A549 (cell line): Measurements from ENCODE around the gene HUNK.

Source experiments
- CEBPB ChIP-seq, 2 experiments: fragments of >200 bp in 1 of 2; sonication (Bioruptor Twin) in 1 of 2; formaldehyde crosslinking in 1 of 2; IDR thresholded peaks; 2 replicates each; pipeline ENCODE4 v1.6.1; 2012 to 2016
- EP300 ChIP-seq, 2 experiments: fragments of >200 bp; sonication (Bioruptor Twin); formaldehyde crosslinking; IDR thresholded peaks; 2 replicates in 1 of 2; 3 replicates in 1 of 2; pipeline ENCODE4 v1.6.1; 2016 to 2017
- FOSB ChIP-seq: fragments of 250-450 bp; sonication (Bioruptor Pico); IDR thresholded peaks from 2 replicates; pipeline ENCODE4 v1.5.0; 2020; ENCODE audit warnings: mild to moderate bottlenecking, moderate library complexity
- FOSL2 ChIP-seq, 2 experiments: fragments of 450-650 bp in 1 of 2; fragments of >200 bp in 1 of 2; sonication (Bioruptor Twin) in 1 of 2; formaldehyde crosslinking; IDR thresholded peaks; 2 replicates each; pipeline versions ENCODE4 v1.5.0 to v1.6.1; 2016 to 2020; ENCODE audit warnings: mild to moderate bottlenecking in 1 of 2, moderate library complexity in 1 of 2
- JUN ChIP-seq, 2 experiments: fragments of >200 bp; sonication (Bioruptor Twin); formaldehyde crosslinking; IDR thresholded peaks; 2 replicates in 1 of 2; 3 replicates in 1 of 2; pipeline ENCODE4 v1.6.1; 2016 to 2017
- POLR2A ChIP-seq: IDR thresholded peaks from 2 replicates; pipeline ENCODE4 v1.6.1; 2012; ENCODE audit warnings: mild to moderate bottlenecking, low read length
- SREBF2 ChIP-seq: fragments of 450-650 bp; IDR thresholded peaks from 2 replicates; pipeline ENCODE4 v1.6.1; 2014; ENCODE audit warnings: mild to moderate bottlenecking, moderate library complexity
- TF ChIP-seq, protein P1 (sequence below): fragments of >200 bp; sonication (Bioruptor Twin); formaldehyde crosslinking; IDR thresholded peaks from 3 replicates; pipeline ENCODE4 v1.5.1; 2016
- TF ChIP-seq, protein P2 (sequence below): IDR thresholded peaks from 2 replicates; pipeline ENCODE4 v1.6.1; 2012; ENCODE audit warnings: low read depth, borderline replicate concordance
- TF ChIP-seq, protein P3 (sequence below): fragments of 200-600 bp; sonication (generic); IDR thresholded peaks from 2 replicates; pipeline ENCODE4 v1.6.1; 2016; ENCODE audit warnings: antibody characterized with exemption, mild to moderate bottlenecking, moderate library complexity

DNA sequence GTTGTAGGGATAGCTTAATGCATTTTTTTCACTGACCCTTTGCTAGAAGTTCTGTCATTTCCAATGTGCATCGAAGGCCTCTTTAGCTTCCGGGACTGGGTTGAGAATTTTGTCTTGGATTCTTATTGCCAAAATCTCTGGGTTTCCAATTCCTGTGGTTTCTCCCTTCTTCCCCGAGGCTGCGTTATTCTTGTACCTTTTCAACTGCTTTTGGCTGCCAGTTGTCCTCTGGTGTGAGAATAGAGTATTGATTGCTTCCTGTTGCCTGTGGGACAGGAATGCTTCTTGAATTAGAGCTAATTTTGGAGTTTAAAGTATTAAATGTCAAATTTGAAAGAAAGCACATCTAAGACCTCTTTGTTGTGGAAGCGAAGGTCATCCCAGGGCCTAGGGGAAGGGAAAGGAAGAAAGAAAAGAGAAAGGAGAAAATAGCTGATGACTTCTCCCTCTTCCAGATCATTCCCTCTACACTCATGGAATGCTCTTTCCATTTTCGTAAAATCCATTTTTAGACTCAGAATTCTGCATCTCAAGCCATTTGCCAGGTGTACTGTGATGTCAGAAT is 21.1 kb downstream of the HUNK start:
- no peak for TF ChIP-seq POLR2A
- TF ChIP-seq, protein P1, sequence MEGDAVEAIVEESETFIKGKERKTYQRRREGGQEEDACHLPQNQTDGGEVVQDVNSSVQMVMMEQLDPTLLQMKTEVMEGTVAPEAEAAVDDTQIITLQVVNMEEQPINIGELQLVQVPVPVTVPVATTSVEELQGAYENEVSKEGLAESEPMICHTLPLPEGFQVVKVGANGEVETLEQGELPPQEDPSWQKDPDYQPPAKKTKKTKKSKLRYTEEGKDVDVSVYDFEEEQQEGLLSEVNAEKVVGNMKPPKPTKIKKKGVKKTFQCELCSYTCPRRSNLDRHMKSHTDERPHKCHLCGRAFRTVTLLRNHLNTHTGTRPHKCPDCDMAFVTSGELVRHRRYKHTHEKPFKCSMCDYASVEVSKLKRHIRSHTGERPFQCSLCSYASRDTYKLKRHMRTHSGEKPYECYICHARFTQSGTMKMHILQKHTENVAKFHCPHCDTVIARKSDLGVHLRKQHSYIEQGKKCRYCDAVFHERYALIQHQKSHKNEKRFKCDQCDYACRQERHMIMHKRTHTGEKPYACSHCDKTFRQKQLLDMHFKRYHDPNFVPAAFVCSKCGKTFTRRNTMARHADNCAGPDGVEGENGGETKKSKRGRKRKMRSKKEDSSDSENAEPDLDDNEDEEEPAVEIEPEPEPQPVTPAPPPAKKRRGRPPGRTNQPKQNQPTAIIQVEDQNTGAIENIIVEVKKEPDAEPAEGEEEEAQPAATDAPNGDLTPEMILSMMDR: no peak
- TF ChIP-seq FOSL2 (IDR thresholded peaks at IDR 0.05): no peak
- TF ChIP-seq FOSL2 (CRISPR knock-in tag; IDR thresholded peaks at IDR 0.05): no peak
- TF ChIP-seq, protein P2, sequence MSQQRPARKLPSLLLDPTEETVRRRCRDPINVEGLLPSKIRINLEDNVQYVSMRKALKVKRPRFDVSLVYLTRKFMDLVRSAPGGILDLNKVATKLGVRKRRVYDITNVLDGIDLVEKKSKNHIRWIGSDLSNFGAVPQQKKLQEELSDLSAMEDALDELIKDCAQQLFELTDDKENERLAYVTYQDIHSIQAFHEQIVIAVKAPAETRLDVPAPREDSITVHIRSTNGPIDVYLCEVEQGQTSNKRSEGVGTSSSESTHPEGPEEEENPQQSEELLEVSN: no peak
- TF ChIP-seq JUN (IDR thresholded peaks at IDR 0.05): no peak
- TF ChIP-seq, protein P3, sequence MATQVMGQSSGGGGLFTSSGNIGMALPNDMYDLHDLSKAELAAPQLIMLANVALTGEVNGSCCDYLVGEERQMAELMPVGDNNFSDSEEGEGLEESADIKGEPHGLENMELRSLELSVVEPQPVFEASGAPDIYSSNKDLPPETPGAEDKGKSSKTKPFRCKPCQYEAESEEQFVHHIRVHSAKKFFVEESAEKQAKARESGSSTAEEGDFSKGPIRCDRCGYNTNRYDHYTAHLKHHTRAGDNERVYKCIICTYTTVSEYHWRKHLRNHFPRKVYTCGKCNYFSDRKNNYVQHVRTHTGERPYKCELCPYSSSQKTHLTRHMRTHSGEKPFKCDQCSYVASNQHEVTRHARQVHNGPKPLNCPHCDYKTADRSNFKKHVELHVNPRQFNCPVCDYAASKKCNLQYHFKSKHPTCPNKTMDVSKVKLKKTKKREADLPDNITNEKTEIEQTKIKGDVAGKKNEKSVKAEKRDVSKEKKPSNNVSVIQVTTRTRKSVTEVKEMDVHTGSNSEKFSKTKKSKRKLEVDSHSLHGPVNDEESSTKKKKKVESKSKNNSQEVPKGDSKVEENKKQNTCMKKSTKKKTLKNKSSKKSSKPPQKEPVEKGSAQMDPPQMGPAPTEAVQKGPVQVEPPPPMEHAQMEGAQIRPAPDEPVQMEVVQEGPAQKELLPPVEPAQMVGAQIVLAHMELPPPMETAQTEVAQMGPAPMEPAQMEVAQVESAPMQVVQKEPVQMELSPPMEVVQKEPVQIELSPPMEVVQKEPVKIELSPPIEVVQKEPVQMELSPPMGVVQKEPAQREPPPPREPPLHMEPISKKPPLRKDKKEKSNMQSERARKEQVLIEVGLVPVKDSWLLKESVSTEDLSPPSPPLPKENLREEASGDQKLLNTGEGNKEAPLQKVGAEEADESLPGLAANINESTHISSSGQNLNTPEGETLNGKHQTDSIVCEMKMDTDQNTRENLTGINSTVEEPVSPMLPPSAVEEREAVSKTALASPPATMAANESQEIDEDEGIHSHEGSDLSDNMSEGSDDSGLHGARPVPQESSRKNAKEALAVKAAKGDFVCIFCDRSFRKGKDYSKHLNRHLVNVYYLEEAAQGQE: no peak
- TF ChIP-seq SREBF2: no peak
- TF ChIP-seq EP300 (IDR thresholded peaks at IDR 0.05): no peak
- no peak for TF ChIP-seq CEBPB (IDR thresholded peaks at IDR 0.05)
- TF ChIP-seq FOSB (CRISPR knock-in tag): no peak
